HCT116 (cell line): ENCODE measurements around the gene GTF2A1. TPM values are rescaled to one million over a fixed set of nuclear protein-coding genes. Genes with fewer than 3 reads are reported as not detected.
A peak's percentile ranks its signal among the peaks of the same experiment; 100 is the strongest.

Source experiments
- ATAC-seq: fragments of 200-7000 bp; cut with Tn5 transposase; 2 replicates; pipeline ENCODE4 v1.9.1; 2020; ENCODE audit warnings: mild to moderate bottlenecking, moderate library complexity
- BruUV-seq: library from RNA; stranded (reverse); fragments of 400-500 nt; replicated peaks from 2 replicates; lab custom pipeline; 2021; lab: Mats Ljungman, UMichigan
- CTCF ChIA-PET: fragments of 300-600 bp; sonication (Branson Sonifier 250); formaldehyde crosslinking; loops from one replicate; lab custom pipeline; 2021; ENCODE audit warnings: antibody characterized with exemption; lab: Charles Lee
- POLR2A ChIA-PET: fragments of 300-600, 350-600 bp; sonication (Branson Sonifier 250); formaldehyde crosslinking; loops from one replicate; lab custom pipeline; 2021; ENCODE audit warnings: antibody characterized with exemption; lab: Charles Lee
- RAD21 ChIA-PET, 2 experiments: fragments of 300-600 bp; sonication (Branson Sonifier 250); formaldehyde crosslinking; loops; one replicate each; lab custom pipeline; 2023; ENCODE audit warnings: low total read pairs in 2 of 2; ENCODE audit not compliant: uncharacterized antibody in 2 of 2, unreplicated experiment in 2 of 2, low non-redundant PET in 1 of 2; lab: Charles Lee
- DNase-seq: peaks from one replicate; pipeline ENCODE4 v3.0.0-alpha.2; 2010; ENCODE audit warnings: low read depth, low spot score
- H2AFZ ChIP-seq: fragments of 200-600 bp; shearing (Covaris generic), sonication (generic); 2 replicates; pipeline ENCODE4 v1.6.1; 2017; ENCODE audit warnings: low read depth, mixed run types, mixed read lengths, antibody characterized with exemption, low read length; ENCODE audit not compliant: poor library complexity, severe bottlenecking
- H3K27ac ChIP-seq: 2 replicates; pipeline ENCODE4 v1.5.1; 2012; ENCODE audit warnings: low read depth, low read length
- H3K27me3 ChIP-seq: fragments of 200-600 bp; sonication (generic); 2 replicates; pipeline ENCODE4 v1.6.1; 2016; ENCODE audit warnings: mixed run types, low read length, mixed read lengths; ENCODE audit not compliant: insufficient read depth
- H3K36me3 ChIP-seq, 2 experiments: fragments of 200-500 bp in 1 of 2; fragments of 200-600 bp in 1 of 2; sonication (Bioruptor generic) in 1 of 2; sonication (generic) in 1 of 2; 2 replicates each; pipeline versions ENCODE4 v1.5.1 to v1.6.1; 2014 to 2016; ENCODE audit warnings: low read length in 2 of 2, inconsistent platforms in 1 of 2, mixed read lengths in 1 of 2, mixed run types in 1 of 2; ENCODE audit not compliant: insufficient read depth in 2 of 2, control insufficient read depth in 1 of 2
- H3K4me1 ChIP-seq, 2 experiments: fragments of 200-600 bp in 1 of 2; sonication (generic) in 1 of 2; 2 replicates each; pipeline versions ENCODE4 v1.5.1 to v1.6.1; 2012 to 2017; ENCODE audit warnings: low read length in 2 of 2, inconsistent platforms in 1 of 2, mild to moderate bottlenecking in 1 of 2, mixed read lengths in 1 of 2, mixed run types in 1 of 2, moderate library complexity in 1 of 2; ENCODE audit not compliant: insufficient read depth in 2 of 2, control insufficient read depth in 1 of 2
- H3K4me2 ChIP-seq: fragments of 200-600 bp; sonication (generic); 2 replicates; pipeline ENCODE4 v1.6.1; 2017; ENCODE audit warnings: mixed run types, low read length, mixed read lengths
- H3K4me3 ChIP-seq, 2 experiments: fragments of 200-600 bp in 1 of 2; sonication (generic) in 1 of 2; replicated peaks in 1 of 2; 2 replicates each; pipeline ENCODE4 v1.5.1; 2011 to 2016; ENCODE audit warnings: low read length in 2 of 2, control low read depth in 1 of 2, low read depth in 1 of 2, mild to moderate bottlenecking in 1 of 2, mixed read lengths in 1 of 2, mixed run types in 1 of 2
- H3K79me2 ChIP-seq: fragments of 200-600 bp; sonication (generic); 2 replicates; pipeline ENCODE4 v1.6.1; 2017; ENCODE audit warnings: mild to moderate bottlenecking, mixed run types, low read length, moderate library complexity, mixed read lengths; ENCODE audit not compliant: insufficient read depth
- H3K9ac ChIP-seq: fragments of 200-600 bp; sonication (generic); 2 replicates; pipeline ENCODE4 v1.6.1; 2016; ENCODE audit warnings: low read length, mixed read lengths
- H3K9me2 ChIP-seq: fragments of 200-600 bp; sonication (generic), shearing (Covaris generic); 2 replicates; pipeline ENCODE4 v1.6.1; 2017; ENCODE audit warnings: mixed run types, mild to moderate bottlenecking, moderate library complexity; ENCODE audit not compliant: insufficient read depth
- H3K9me3 ChIP-seq, 2 experiments: fragments of 200-500 bp in 1 of 2; fragments of 200-600 bp in 1 of 2; sonication (Bioruptor generic) in 1 of 2; sonication (generic) in 1 of 2; 2 replicates each; pipeline ENCODE4 v1.6.1; 2014 to 2017; ENCODE audit warnings: low read length in 2 of 2, mixed read lengths in 2 of 2, inconsistent platforms in 1 of 2, low read depth in 1 of 2, mild to moderate bottlenecking in 1 of 2, mixed run types in 1 of 2, moderate library complexity in 1 of 2; ENCODE audit not compliant: control insufficient read depth in 1 of 2, insufficient read depth in 1 of 2
- H4K20me1 ChIP-seq: fragments of 200-600 bp; sonication (generic), shearing (Covaris generic); 2 replicates; pipeline ENCODE4 v1.6.1; 2017; ENCODE audit warnings: mixed run types, mild to moderate bottlenecking, moderate library complexity; ENCODE audit not compliant: insufficient read depth
- CBX3 ChIP-seq: IDR thresholded peaks from 2 replicates; pipeline ENCODE4 v1.6.1; 2012; ENCODE audit warnings: low read depth
- CTCF ChIP-seq, 3 experiments: fragments of 200-600 bp in 1 of 3; sonication (generic) in 1 of 3; IDR thresholded peaks in 2 of 3; conservative IDR thresholded peaks in 1 of 3; 2 replicates each; pipeline ENCODE4 v1.5.1; 2012 to 2017; ENCODE audit warnings: low read depth in 2 of 3, low read length in 2 of 3, antibody characterized with exemption in 1 of 3, borderline replicate concordance in 1 of 3, control low read depth in 1 of 3, mild to moderate bottlenecking in 1 of 3, mixed read lengths in 1 of 3, mixed run types in 1 of 3, moderate library complexity in 1 of 3; ENCODE audit not compliant: insufficient read depth in 1 of 3
- EZH2phosphoT487 ChIP-seq: fragments of 200-600 bp; IDR thresholded peaks from 2 replicates; pipeline ENCODE4 v1.6.1; 2018; ENCODE audit warnings: antibody characterized with exemption, borderline replicate concordance
- RAD21 ChIP-seq: IDR thresholded peaks from 2 replicates; pipeline ENCODE4 v1.6.1; 2012; ENCODE audit warnings: low read depth, mild to moderate bottlenecking
- ZBTB33 ChIP-seq: IDR thresholded peaks from 2 replicates; pipeline ENCODE4 v1.6.1; 2011; ENCODE audit warnings: mild to moderate bottlenecking, low read length, moderate library complexity; ENCODE audit not compliant: insufficient replicate concordance; ENCODE audit errors: extremely low read depth
- ZFX ChIP-seq: fragments of 450-650 bp; IDR thresholded peaks from 2 replicates; pipeline ENCODE4 v1.6.1; 2017
- intact Hi-C: fragments of 100-400 bp; cut with micrococcal nuclease; formaldehyde crosslinking; loops from 2 replicates; pipeline ENCODE4 v1.10.0; 2022
- total RNA-seq: library from RNA; stranded (reverse); gene quantifications from one replicate; pipeline ENCODE4 v1.2.1, GENCODE V29; 2021; ENCODE audit not compliant: unreplicated experiment

GTF2A1 gene
- total RNA-seq, 1 experiment from 2014 or later, result 39.7 TPM

DNA sequence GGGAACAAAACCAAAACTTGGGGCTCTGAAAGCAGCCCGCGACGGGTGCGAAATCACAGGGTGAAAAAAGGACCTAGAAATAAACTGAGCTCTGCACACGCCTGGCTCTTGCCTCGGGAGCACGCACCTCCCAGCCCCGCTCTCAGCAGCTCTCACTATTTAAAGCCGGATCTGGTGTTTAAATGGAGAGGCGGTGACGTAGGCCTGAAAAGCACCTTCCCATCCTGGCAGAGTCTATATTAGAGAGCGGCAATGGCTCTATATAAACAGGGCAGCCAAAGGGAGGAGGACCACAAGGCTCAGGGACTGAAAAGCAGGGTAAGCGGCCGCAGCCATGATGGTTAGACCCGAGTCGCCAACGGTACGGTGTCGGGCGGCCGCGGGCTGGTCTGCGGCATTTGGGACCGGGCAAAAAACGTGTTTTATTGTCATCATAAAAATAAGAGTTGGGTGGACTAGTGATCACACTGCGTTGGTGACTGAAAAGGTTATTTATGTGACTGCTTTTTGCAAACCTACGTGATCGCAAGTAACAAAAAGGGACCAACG, 1.5 kb downstream of the GTF2A1 start (continued):
- TF ChIP-seq ZBTB33 (no peak), EZH2phosphoT487 (no peak)

GRCh38 chr14:81211844-81212243, 8.9 kb downstream of the GTF2A1 start:
- intact Hi-C loops, result loop anchor here (2.0 kb wide), 1 partner anchor 215 kb away; no protein-coding TSS in a partner anchor
- Histone ChIP-seq H3K4me3 (no peak overlapping the region), H3K9me3 (no peaks in the 10 kb centered on the region), H3K4me2 (no peak overlapping the region), H3K27me3 (no peaks in the 10 kb centered on the region), H3K36me3 (peaks cover 8 to 13% of the 10 kb centered on the region in 2 experiments; a peak in 3 of 4 replicates), H3K9me2 (no peaks in the 10 kb centered on the region), H4K20me1 (no peaks in the 10 kb centered on the region), H2AFZ (no peak overlapping the region), H3K9ac (no peak overlapping the region), H3K4me1 (no peaks in the 10 kb centered on the region), H3K79me2 (peaks cover 83% of the 10 kb centered on the region), H3K27ac (no peak overlapping the region)
- no TSS peak for BruUV-seq
- peak; percentile 77 for ATAC-seq
- RAD21 ChIA-PET, result no interaction called here
- CTCF ChIA-PET, result interaction anchor here (0.9 kb wide), 1 partner anchor 251 kb away, joined by 3 read pairs; no protein-coding TSS in a partner anchor
- POLR2A ChIA-PET, result no interaction called here
- TF ChIP-seq RAD21 (peak; percentile 47), ZFX (no peak), CBX3 (no peak), CTCF (IDR thresholded peaks at IDR 0.05 in 2 of 3, conservative IDR thresholded peaks at IDR 0.05 in 1 of 3; ENCODE audit: borderline replicate concordance in 1 of 3, insufficient read depth in 1 of 3, low read depth in 2 of 3, low read length in 2 of 3) (peak; percentile 13 to 49 (median 47); a peak in 4 of 6 replicates)
- TF ChIP-seq, all 23 proteins: peak for 2
- no peak for DNase-seq
